GM12801 (cell line): ENCODE data around the gene OSMR.

Experiments used
- CTCF ChIP-seq: IDR thresholded peaks from one replicate; pipeline ENCODE4 v1.5.1; 2011; ENCODE audit warnings: control low read depth; ENCODE audit not compliant: insufficient read length; ENCODE audit errors: extremely low read depth

OSMR gene

GRCh38 chr5:38845526-38846378, at the start of gene OSMR:
Gene OSMR (plus strand): TSS chr5:38846012. CDS start chr5:38869045, 23,033 bp downstream.
- TF ChIP-seq CTCF: no peak

GRCh38 chr5:38796742-38797108, 49.1 kb upstream of the OSMR start:
- no peak for TF ChIP-seq CTCF

- no peak for TF ChIP-seq CTCF
Measured at GRCh38 chr5:38797838-38798237, 48.0 kb upstream of the OSMR start.

GRCh38 chr5:38799556-38800377, 46.0 kb upstream of the OSMR start:
- no peak for TF ChIP-seq CTCF

GRCh38 chr5:38800515-38800914, 45.3 kb upstream of the OSMR start:
- no peak for TF ChIP-seq CTCF

GRCh38 chr5:38802125-38802524, 43.7 kb upstream of the OSMR start:
- TF ChIP-seq CTCF: no peak

- TF ChIP-seq CTCF: no peak
Measured at GRCh38 chr5:38803246-38803645, 42.6 kb upstream of the OSMR start.
